Vagina (tissue), 2 donors: ENCODE measurements around the gene GPR137B. TPM values are rescaled to one million over a fixed set of nuclear protein-coding genes. Genes with fewer than 3 reads are reported as not detected.

ENCODE experiments used
- DNase-seq, 2 donors: peaks; one replicate each; pipeline ENCODE4 v3.0.0-alpha.2; 2017; ENCODE audit errors: extremely low spot score in 2 of 2
- H3K27ac ChIP-seq: fragments of 200-600 bp; sonication (generic); one replicate; pipeline ENCODE4 v1.5.1; 2019
- H3K27me3 ChIP-seq: fragments of 200-600 bp; sonication (generic); one replicate; pipeline ENCODE4 v1.5.1; 2019
- H3K36me3 ChIP-seq, 2 donors: fragments of 200-600 bp; sonication (generic); one replicate each; pipeline ENCODE4 v1.5.1; 2017 to 2019
- H3K4me1 ChIP-seq: fragments of 200-600 bp; sonication (generic); one replicate; pipeline ENCODE4 v1.5.1; 2019
- H3K4me3 ChIP-seq, 2 donors: fragments of 200-600 bp; sonication (generic); 1 replicate in 1 of 2; 2 replicates in 1 of 2; pipeline ENCODE4 v1.5.1; 2016 to 2019
- H3K9me3 ChIP-seq: fragments of 200-600 bp; sonication (generic); one replicate; pipeline ENCODE4 v1.5.1; 2019
- POLR2A ChIP-seq, 2 donors: fragments of 450-650 bp; IDR thresholded peaks; one replicate each; pipeline ENCODE4 v1.6.1; 2017; ENCODE audit warnings: antibody characterized with exemption in 2 of 2, mild to moderate bottlenecking in 2 of 2, moderate library complexity in 2 of 2
- POLR2AphosphoS5 ChIP-seq, 2 donors: sonication (generic); formaldehyde crosslinking; IDR thresholded peaks; one replicate each; pipeline ENCODE4 v1.9.0; 2017; ENCODE audit warnings: antibody characterized with exemption in 2 of 2, mild to moderate bottlenecking in 2 of 2, low read depth in 1 of 2; ENCODE audit not compliant: insufficient read depth in 1 of 2
- intact Hi-C: fragments of 100-400 bp; cut with DNase I; formaldehyde crosslinking; loops from one replicate; pipeline ENCODE4 v1.15.1; 2023
- total RNA-seq: library from RNA; depleted of rRNA; stranded (reverse); fragments of >200 nt; gene quantifications from one replicate; pipeline ENCODE4 v1.2.3, GENCODE V29; 2016
- TF ChIP-seq, protein P1 (sequence below), 3 experiments: fragments of 450-650 bp in 2 of 3; fragments of 200-600 bp in 1 of 3; sonication (generic) in 1 of 3; IDR thresholded peaks; one replicate each; pipeline ENCODE4 v1.5.1; 2017 to 2019; ENCODE audit warnings: antibody characterized with exemption in 3 of 3, mild to moderate bottlenecking in 2 of 3, moderate library complexity in 2 of 3

The GPR137B gene
- total RNA-seq, 1 donor from 2014 or later: 38.8 TPM

DNA sequence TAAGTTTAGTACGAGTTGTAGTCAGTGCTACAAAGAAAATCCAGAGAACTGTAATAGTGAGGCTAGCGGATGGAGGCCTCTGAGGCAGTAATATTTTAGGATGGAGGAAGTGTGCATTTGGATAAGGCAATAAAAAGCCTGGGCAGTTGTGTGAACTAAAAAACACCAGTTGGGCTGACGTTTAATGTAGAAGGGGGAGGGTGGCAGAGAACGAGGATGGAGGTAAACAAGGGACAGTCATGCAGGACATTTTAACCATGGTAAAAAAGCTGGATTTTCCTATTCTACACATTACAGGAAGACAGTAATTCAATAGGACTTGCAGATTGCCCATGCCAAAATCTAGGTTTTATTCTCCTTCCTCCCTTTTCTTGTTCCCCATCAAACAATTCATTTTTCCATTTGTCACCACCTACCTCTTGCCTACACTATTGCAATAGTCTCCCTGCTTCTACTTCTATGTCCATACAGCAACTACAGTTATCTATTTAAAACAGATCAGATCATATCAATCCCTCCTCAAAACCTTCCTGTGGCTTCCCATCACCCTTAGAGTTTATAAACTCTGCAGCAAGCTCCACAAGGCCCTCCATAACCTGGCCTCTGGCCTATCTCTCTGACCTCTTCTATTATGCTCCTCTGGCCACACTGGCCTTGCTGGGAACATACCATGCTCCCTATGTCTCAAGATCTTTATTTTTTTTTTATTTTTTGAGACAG lies 111.7 kb downstream of the GPR137B start:
- intact Hi-C loops: no loop called here
- Histone ChIP-seq H3K4me1 (no peaks in the 10 kb centered on the region), H3K4me3 (no peak overlapping the region), H3K27ac (no peak overlapping the region), H3K9me3 (peaks cover 6% of the 10 kb centered on the region), H3K27me3 (no peaks in the 10 kb centered on the region), H3K36me3 (peaks cover 0 to 4% of the 10 kb centered on the region in 2 donors)
- DNase-seq: no peak
- TF ChIP-seq POLR2AphosphoS5 (IDR thresholded peaks at IDR 0.05; ENCODE audit: insufficient read depth in 1 of 2, low read depth in 1 of 2): no peak
- TF ChIP-seq, protein P1, sequence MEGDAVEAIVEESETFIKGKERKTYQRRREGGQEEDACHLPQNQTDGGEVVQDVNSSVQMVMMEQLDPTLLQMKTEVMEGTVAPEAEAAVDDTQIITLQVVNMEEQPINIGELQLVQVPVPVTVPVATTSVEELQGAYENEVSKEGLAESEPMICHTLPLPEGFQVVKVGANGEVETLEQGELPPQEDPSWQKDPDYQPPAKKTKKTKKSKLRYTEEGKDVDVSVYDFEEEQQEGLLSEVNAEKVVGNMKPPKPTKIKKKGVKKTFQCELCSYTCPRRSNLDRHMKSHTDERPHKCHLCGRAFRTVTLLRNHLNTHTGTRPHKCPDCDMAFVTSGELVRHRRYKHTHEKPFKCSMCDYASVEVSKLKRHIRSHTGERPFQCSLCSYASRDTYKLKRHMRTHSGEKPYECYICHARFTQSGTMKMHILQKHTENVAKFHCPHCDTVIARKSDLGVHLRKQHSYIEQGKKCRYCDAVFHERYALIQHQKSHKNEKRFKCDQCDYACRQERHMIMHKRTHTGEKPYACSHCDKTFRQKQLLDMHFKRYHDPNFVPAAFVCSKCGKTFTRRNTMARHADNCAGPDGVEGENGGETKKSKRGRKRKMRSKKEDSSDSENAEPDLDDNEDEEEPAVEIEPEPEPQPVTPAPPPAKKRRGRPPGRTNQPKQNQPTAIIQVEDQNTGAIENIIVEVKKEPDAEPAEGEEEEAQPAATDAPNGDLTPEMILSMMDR (IDR thresholded peaks at IDR 0.05): no peak
- TF ChIP-seq POLR2A (IDR thresholded peaks at IDR 0.05): no peak

DNA sequence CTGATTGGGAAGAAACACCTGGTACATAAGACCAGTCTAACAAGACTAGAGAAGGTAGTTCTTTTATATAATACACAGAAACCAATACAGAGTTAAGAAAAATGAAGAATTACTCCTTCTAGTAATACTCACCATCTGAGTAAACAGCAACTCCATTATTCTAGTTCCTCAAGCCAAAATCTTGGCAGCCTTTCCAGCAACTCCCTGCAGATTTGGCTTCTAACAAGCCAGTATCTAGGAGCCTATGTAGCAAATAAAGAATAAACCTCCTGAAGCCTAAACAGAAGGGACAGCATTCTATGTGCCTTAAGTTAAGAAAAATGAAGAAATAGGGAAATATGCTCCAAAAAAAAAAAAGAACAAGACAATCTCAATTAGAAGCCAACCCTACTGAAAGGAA lies 114.9 kb downstream of the GPR137B start:
- no peak for DNase-seq
- Histone ChIP-seq H3K4me3 (no peak overlapping the region), H3K27ac (no peak overlapping the region), H3K36me3 (no peaks in the 10 kb centered on the region), H3K4me1 (no peaks in the 10 kb centered on the region), H3K9me3 (peaks cover 13% of the 10 kb centered on the region), H3K27me3 (no peaks in the 10 kb centered on the region)
- intact Hi-C loops: no loop called here
- TF ChIP-seq, protein P1 (IDR thresholded peaks at IDR 0.05): no peak
- no peak for TF ChIP-seq POLR2A (IDR thresholded peaks at IDR 0.05)
- no peak for TF ChIP-seq POLR2AphosphoS5 (IDR thresholded peaks at IDR 0.05; ENCODE audit: insufficient read depth in 1 of 2, low read depth in 1 of 2)

DNA sequence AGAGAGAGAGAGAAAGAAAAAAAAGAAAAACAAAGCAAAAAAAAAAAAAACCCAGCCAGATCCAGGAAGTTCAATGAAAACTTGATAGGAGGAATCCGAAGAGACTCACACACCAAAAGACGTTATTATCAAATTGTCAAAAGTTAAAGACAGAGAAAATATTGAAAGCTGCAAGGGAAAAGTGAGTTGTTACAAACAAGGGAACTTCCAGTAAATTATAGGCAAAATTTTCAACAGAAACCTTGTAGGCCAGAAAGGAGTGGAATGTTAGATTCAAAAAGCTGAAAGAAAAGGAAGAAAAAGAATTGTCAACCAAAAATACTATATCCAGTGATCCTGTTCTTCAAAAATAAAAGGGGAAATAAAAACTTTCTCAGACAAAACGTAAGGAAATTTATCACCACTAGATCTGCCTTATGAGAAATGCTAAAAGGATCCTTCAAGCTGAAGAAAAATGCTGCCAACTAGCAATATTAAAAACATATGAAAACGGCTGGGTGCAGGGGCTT lies 115.8 kb downstream of the GPR137B start:
- no peak for DNase-seq
- H3K9me3 ChIP-seq: peaks cover 16% of the 10 kb centered on the region
- TF ChIP-seq POLR2A (IDR thresholded peaks at IDR 0.05): no peak
- TF ChIP-seq POLR2AphosphoS5 (IDR thresholded peaks at IDR 0.05; ENCODE audit: insufficient read depth in 1 of 2, low read depth in 1 of 2): no peak
- TF ChIP-seq, protein P1 (IDR thresholded peaks at IDR 0.05): no peak
- no peaks in the 10 kb centered on the region for H3K27me3 ChIP-seq
- no peak overlapping the region for H3K4me3 ChIP-seq
- H3K36me3 ChIP-seq: no peaks in the 10 kb centered on the region
- no peak overlapping the region for H3K27ac ChIP-seq
- no peaks in the 10 kb centered on the region for H3K4me1 ChIP-seq
- intact Hi-C loops: no loop called here

Other genes starting within 250 kb of the GPR137B start
- 154 TPM for gene NID1, start 77.4 kb upstream of the GPR137B start, total RNA-seq
- 10.3 TPM for gene ERO1B, start 139.4 kb downstream of the GPR137B start, total RNA-seq